H1 (cell line): ENCODE results near the gene ITGB2. TPM values are rescaled to one million over a fixed set of nuclear protein-coding genes. Genes with fewer than 3 reads are reported as not detected.

Experiments
- CHD7 ChIP-seq: fragments of 300-600 bp; sonication (generic); IDR thresholded peaks from 2 replicates; pipeline ENCODE4 v1.7.1; 2012; ENCODE audit warnings: low read length, moderate library complexity, mild to moderate bottlenecking, inconsistent platforms; ENCODE audit not compliant: insufficient replicate concordance
- E2F6 ChIP-seq: IDR thresholded peaks from 2 replicates; pipeline ENCODE4 v1.6.1; 2012; ENCODE audit warnings: inconsistent platforms
- EP300 ChIP-seq, 2 experiments: IDR thresholded peaks; 1 replicate in 1 of 2; 2 replicates in 1 of 2; pipeline ENCODE4 v1.6.1; 2011 to 2012; ENCODE audit warnings: low read depth in 2 of 2, low read length in 2 of 2, mild to moderate bottlenecking in 2 of 2, borderline replicate concordance in 1 of 2, inconsistent platforms in 1 of 2, moderate library complexity in 1 of 2
- RFX5 ChIP-seq: IDR thresholded peaks from 2 replicates; pipeline ENCODE4 v1.6.1; 2011; ENCODE audit warnings: low read depth, low read length, improper control_type of control experiment, borderline replicate concordance
- RXRA ChIP-seq: IDR thresholded peaks from 2 replicates; pipeline ENCODE4 v1.6.1; 2011; ENCODE audit warnings: low read depth, mild to moderate bottlenecking, low read length, moderate library complexity; ENCODE audit not compliant: insufficient read depth
- polyA plus RNA-seq, 7 experiments: library from polyadenylated mRNA; depleted of rRNA in 3 of 7; stranded (reverse) in 5 of 7; unstranded in 2 of 7; fragments of >200 nt in 5 of 7; fragments of 200-250 nt in 2 of 7; gene quantifications; 1 replicate in 5 of 7; 2 replicates in 1 of 7; 4 replicates in 1 of 7; pipeline versions ENCODE4 v1.2.1 to v1.2.3, GENCODE V29; 2011 to 2013; ENCODE audit warnings: missing spikeins in 2 of 7, mixed read lengths in 2 of 7
- total RNA-seq: library from RNA; stranded (reverse); fragmentation: NEBNext Ultra II Directional; extraction: Animal tissue kit (Norgen Biotek cat#: 25700); gene quantifications from 2 replicates; pipeline ENCODE4 v1.2.1, GENCODE V29; 2021

ITGB2 gene
- total and polyA plus RNA-seq, 2 of the 8 experiments (the other 6 are each of a cell fraction or from before 2014, with no cell fraction given): 0.24 to 0.63 TPM

GRCh38 chr21:44895859-44896258 is 24.8 kb downstream of the ITGB2 start (continued):
- TF ChIP-seq RXRA (no peak), RFX5 (no peak), CHD7 (no peak), EP300 (IDR thresholded peaks at IDR 0.05; ENCODE audit: borderline replicate concordance in 1 of 2, low read depth in 2 of 2, low read length in 2 of 2) (no peak), E2F6 (no peak)
